HG02852 (cell line): Measurements from ENCODE around the gene KLK4.

Source experiments
- ATAC-seq: cut with Tn5 transposase; IDR thresholded peaks from one replicate; pipeline ENCODE4 v1.9.1; 2021; ENCODE audit warnings: mild to moderate bottlenecking, moderate library complexity; ENCODE audit not compliant: unreplicated experiment

The KLK4 gene, protein sequence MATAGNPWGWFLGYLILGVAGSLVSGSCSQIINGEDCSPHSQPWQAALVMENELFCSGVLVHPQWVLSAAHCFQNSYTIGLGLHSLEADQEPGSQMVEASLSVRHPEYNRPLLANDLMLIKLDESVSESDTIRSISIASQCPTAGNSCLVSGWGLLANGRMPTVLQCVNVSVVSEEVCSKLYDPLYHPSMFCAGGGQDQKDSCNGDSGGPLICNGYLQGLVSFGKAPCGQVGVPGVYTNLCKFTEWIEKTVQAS

GRCh38 chr19:50911206-50912101 is at the start of gene KLK4:
KLK4 (minus strand) TSS chr19:50911395; CDS start chr19:50910738, 657 bp downstream.
- no peak for ATAC-seq

DNA sequence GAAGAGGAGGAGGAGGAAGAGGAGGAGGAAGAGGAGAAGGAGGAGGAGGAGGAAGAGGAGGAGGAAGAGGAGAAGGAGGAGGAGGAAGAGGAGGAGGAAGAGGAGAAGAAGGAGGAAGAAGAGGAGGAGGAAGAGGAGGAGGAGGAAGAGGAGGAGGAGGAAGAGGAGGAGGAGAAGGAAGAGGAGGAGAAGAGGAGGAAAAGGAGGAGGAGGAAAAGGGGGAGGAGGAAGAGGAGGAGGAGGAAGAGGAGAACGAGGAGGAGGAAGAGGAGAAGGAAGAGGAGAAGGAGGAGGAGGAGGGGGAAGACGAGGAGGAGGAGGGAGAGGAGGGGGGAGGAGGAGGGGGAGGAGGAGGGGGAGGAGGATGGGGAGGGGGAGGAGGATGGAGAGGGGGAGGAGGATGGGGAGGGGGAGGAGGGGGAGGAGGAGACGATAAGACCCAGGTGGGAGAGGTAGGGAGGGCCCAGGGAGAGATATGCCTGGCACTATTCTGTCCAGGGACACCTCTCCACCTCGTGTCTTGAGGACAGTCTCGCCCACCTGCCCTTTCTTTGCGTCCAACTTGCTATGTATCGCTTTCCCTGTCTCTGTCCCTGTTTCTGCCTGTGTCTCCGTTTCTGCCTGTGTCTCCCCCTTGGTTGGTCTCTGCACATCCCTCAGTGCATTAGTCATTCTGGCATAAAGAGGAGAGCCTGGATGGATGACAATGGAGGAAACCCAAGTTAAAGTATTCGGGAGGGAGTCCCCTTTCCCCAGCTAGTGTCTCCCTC is 48.7 kb upstream of the KLK4 start:
- ATAC-seq, result no peak

DNA sequence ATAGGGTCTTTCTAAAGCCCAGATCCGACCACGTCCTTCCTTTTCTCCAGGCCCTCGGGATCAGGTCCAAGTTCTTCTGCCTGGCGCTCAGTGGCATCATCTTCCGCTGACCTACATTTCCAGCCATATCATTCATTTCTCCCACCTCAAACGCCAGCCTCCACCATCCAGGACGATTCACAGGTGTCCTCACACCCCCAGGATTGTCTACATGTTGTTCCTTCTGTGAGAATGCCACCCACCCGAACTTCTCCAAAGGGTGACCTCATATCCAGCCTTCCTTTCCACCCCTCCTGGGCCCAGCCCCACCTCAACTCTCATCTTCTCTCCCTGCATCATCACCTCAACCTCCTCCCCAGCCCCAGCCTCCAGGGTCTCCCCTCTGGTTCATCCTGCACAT is 46.4 kb upstream of the KLK4 start:
- ATAC-seq, result no peak

GRCh38 chr19:50952910-50953309 is 41.7 kb upstream of the KLK4 start, which contains the start of gene KLK5:
KLK5 (minus strand) TSS chr19:50953038; CDS start chr19:50952657, 381 bp downstream.
- no peak for ATAC-seq

- ATAC-seq, result no peak
These were observed 38.7 kb upstream of the KLK4 start for GRCh38 chr19:50949861-50950260.

- no peak for ATAC-seq
These were observed 35.9 kb upstream of the KLK4 start for GRCh38 chr19:50947123-50947522.

GRCh38 chr19:50944795-50945194 is 33.6 kb upstream of the KLK4 start:
- no peak for ATAC-seq

- ATAC-seq, result no peak
These were observed 32.1 kb upstream of the KLK4 start for GRCh38 chr19:50943074-50943828.

GRCh38 chr19:50939596-50939995 is 28.4 kb upstream of the KLK4 start:
- ATAC-seq, result no peak

GRCh38 chr19:50933640-50934039 is 22.4 kb upstream of the KLK4 start:
- ATAC-seq, result no peak

GRCh38 chr19:50932690-50933083 is 21.5 kb upstream of the KLK4 start:
- no peak for ATAC-seq

DNA sequence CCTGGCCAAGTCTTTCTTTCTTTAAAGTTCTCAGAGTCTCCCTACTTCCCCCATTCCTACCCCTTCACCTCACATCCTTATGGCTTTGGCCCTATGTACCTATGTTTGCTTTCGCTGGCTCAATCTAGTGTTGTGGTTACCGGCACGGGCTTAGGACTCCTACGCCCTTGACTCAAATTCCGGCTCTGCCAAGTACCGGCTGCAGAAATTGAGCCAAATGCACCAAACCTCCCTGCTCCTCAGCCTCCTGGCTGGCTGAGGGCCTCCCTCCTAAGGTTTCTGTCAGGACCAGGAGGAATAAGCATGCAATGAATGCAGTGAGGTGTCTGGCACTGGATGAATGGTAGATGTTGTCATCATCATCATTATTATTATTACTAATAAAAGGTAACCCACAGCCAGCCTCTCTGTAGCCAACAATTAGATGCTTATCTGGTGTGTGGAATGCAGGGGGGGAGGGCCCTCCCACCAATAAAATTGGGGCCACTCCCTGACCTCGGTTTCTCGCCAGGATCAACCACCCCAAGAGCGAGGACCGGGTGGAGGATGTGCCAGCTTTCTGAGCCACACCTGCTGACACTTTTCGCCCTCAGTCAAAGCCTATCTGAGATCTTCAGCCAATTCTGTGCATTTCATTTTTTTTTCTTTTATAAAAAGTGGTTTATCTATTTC is 21.0 kb upstream of the KLK4 start:
- no peak for ATAC-seq

DNA sequence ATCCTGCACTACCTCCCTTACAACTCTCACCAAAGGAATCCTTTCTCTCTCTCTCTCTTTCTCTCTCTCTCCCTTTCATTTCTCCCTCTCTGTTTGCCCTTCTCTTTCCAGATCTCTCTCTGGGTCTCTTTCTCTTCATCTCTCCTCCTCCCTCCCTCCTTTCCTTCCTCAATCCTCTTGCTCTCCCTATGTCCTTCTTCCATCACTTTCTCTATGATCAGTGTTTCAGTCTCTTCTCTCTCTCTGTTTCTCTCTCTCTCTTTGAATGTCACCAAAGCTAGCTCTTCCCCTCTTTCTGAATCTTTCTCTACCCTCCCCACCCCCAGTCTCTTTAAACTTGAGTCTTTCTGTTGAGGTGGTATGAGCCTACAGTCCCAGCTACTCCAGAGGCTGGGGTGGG is 19.8 kb upstream of the KLK4 start:
- no peak for ATAC-seq

DNA sequence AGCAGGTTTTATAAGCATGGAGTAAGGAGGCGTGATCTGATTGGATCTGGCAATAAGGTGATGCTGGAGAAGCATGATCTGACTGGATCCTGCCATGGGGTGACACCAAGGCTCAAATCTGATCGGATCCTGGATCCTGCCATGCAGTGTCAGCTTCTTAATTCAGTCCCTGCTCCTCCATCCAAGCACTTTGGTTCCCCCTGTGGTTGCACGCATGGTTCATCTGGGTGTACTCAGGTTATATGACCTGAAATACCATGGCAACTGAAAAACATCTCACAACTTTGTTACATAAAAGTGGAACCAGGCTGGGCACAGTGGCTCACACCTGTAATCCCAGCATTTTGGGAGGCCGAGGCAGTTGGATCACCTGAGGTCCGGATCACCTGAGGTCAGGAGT is 17.6 kb upstream of the KLK4 start:
- ATAC-seq, result no peak

DNA sequence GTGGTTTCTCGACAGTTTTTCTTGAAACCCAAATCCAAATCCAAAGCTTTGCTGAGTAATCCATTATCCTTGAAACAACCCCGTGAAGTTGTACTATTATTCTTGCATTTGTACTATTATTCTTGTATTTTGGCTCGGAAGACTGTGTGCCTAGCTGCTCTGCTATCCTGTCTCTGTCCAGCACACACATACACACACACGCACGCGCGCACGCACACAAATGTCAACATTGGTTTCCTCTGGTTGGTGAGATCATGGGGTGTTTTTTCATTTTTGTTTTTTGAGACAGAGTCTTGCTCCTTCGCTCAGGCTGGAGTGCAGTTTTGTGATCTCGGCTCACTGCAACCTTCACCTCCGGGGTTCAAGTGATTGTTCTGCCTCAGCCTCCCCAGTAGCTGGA is 14.9 kb upstream of the KLK4 start:
- ATAC-seq, result no peak

DNA sequence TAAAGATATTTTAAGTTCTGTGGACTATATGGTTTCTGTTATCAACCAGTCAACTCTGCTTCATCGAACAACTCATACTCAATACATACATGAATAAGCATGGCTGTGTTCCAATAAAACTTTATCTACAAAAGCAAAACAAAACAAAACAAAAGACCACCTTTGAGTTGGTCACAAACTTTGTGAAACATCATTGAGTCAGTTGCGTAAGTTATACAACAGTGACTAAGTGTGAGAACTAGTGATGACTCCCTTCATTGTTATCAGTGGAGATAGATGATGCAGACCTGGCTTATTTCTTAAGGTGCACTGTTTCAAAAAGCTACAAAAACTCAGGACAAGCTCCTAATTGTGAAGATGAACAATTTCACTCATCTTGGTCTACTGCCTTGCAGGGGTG is 14.5 kb upstream of the KLK4 start:
- no peak for ATAC-seq

- ATAC-seq, result no peak
These were observed 13.4 kb upstream of the KLK4 start for GRCh38 chr19:50924586-50924985.

- ATAC-seq, result no peak
These were observed 11.2 kb upstream of the KLK4 start for GRCh38 chr19:50922317-50922853.

DNA sequence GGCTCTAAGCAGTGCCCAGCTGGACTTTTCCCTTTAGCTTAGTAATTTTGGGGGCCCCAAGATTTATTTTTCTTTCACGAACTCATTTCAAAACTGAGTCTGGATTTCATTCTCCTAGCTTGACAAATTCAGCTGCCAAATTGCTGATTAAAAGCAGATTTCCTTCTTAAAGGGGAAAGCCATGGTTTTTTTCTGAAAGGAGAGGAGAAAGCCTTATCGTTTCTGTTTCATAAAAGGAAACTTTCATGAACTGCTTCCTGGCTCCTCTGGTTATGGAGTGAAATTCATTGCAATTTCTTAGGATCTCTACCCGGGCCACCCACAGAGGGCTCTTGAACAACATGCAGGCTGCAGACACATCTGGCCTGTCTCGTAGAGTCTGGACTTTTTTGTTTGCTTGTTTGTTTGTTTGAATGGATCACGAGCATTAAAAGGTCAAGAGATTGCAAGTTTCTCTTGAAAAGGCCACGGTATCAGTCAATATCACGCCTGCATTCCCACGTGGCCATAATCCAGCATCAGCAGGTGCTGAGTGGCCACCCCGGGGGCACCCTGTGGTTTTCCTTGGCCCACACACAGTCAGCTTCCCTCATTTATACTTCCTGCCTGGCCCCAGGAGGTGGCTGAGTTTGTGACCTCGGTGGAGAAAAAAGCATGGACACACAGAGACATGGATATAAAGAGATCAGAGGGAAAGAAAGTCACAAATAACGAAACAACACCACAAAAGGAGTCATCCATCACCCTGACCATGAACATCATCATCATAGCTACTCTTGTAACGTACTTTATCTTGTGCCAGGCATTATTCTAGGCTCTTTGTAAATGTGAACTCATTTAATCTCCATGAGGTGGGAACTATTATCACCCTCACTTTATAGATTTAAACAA is 10.5 kb upstream of the KLK4 start:
- ATAC-seq, result no peak
